ENCODE measurements around the gene L1CAM.

Gene L1CAM

GRCh38 chrX:153922932-153923857, 37.2 kb upstream of the L1CAM start:
- no peak for DNase-seq

- no peak for DNase-seq
Observed at GRCh38 chrX:153921511-153922446, 35.8 kb upstream of the L1CAM start.

- no peak for DNase-seq
Observed at GRCh38 chrX:153921070-153921469, 35.1 kb upstream of the L1CAM start.

GRCh38 chrX:153920546-153920945, 34.6 kb upstream of the L1CAM start:
- DNase-seq: no peak

- no peak for DNase-seq
Observed at GRCh38 chrX:153919281-153919680, 33.3 kb upstream of the L1CAM start.

DNA sequence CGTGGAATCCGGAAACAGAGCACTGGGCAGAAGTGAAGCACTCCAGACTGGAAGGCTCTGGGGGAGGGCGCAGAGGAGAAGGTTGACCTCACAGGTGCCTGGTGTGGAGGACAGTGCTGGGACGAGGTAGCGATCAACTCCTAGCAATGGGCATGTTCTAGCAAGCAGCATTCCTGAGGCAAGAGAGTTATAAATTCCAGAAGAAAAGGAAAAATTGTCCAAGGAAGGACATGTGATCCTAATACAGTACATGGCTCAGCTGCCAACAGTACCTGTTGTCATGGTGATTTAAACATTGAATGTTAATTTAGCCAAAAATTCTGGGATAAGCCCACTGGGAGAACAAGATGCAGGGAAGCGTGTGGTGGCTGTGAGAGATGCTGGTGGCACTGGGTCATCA, 31.9 kb upstream of the L1CAM start:
- no peak for DNase-seq

GRCh38 chrX:153913701-153914100, 27.7 kb upstream of the L1CAM start:
- no peak for DNase-seq

GRCh38 chrX:153913211-153913610, 27.2 kb upstream of the L1CAM start:
- no peak for DNase-seq

- no peak for DNase-seq
Observed at GRCh38 chrX:153911798-153912197, 25.8 kb upstream of the L1CAM start.

- DNase-seq: no peak
Observed at GRCh38 chrX:153910446-153910845, 24.5 kb upstream of the L1CAM start.

DNA sequence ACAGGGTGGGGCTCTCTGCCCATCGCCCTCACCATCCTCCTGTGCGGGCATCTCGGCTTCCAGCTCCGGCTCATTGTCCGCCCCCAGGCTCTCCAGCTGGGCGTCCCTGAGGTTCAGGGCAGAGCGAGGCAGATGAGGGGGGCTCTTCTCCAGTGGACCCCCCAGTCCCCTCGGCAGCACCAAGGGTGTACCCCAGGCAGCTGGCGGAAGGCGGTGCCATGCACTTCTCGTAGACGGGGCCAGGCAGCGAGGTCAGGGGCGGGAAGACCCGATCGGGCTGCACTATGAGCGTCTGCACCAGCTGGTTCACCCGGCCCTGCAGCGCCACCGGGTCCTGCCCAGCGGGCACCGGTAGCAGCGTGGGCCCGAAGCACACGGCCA, 24.0 kb upstream of the L1CAM start:
- no peak for DNase-seq

DNA sequence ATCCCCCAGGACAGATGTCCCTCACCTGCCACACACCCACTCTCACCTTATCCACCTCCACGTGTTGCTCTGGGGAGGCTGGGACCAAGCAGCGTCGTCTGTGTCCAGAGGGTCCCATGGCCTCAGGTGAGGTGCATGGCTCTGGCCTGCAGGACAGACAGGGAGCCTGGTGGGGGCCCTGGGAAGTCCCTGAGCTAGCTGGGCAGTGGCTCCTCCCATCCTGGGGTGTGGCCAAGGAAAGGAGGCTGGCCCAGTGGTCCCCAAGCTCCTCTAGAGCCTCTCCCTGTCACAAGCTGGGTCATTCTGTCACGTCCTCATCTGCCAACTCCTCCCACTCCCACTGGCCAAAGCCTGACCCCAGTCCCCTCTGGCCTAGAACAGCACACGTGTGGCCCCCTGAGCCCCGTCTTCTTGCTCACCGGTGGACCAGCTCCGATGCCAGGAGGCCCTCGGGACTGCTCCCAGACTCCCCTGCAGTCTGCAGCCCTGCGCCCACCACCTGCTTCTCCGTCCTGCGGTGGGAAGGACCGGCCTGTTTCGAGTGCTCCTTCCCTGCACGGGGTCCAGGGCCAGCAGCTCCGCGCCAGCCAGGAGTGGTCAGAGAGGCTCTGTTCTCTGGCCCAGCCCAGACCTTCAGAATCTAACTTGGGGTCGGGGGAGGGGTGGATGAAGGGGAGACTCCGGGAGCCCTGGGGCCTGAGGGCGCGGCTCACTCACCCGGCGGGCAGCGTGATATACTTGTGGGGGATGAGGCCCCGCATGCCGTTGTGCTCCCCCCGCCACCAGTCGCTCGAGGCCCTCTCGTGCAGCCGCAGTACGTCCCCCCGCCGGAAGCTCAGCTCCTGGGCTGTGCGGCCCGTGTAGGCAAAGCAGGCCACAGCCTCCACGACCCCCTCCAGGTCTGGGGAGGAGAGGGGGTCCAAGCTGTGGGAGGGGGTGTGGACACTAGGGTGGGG, 23.3 kb upstream of the L1CAM start:
- DNase-seq: no peak

DNA sequence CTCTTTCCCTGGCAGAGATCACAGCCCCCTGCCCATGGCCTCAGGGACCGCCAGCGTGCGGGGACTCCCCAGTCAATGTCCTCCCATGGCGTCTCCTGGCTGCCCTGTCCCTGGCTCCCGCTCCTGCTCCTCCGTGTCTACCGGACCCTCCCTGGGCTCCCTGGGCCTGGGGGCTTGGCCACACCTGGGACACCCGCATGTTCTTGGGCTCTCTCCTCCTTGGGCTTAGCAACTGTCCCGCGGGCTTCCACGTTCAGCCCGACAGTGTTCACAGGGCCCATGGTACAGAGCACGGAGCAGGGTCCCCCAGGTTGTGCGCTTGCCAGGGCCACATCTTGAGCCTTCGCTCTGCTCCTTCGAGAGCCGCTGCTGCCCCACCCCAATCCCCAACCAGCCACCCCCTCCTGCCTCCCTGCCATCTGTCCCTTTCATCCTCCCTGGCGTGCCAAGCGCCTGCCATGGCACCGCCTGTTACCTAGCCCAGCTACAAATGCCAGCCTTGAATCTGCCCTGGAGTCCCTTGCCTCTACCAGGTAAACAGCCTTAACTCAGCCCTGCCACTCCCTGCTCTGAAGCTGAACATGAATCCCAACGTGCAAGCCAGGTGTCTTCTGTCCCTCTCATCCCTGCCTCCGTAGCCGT, 22.4 kb upstream of the L1CAM start:
- no peak for DNase-seq

- no peak for DNase-seq
Observed at GRCh38 chrX:153907456-153907855, 21.5 kb upstream of the L1CAM start.

DNA sequence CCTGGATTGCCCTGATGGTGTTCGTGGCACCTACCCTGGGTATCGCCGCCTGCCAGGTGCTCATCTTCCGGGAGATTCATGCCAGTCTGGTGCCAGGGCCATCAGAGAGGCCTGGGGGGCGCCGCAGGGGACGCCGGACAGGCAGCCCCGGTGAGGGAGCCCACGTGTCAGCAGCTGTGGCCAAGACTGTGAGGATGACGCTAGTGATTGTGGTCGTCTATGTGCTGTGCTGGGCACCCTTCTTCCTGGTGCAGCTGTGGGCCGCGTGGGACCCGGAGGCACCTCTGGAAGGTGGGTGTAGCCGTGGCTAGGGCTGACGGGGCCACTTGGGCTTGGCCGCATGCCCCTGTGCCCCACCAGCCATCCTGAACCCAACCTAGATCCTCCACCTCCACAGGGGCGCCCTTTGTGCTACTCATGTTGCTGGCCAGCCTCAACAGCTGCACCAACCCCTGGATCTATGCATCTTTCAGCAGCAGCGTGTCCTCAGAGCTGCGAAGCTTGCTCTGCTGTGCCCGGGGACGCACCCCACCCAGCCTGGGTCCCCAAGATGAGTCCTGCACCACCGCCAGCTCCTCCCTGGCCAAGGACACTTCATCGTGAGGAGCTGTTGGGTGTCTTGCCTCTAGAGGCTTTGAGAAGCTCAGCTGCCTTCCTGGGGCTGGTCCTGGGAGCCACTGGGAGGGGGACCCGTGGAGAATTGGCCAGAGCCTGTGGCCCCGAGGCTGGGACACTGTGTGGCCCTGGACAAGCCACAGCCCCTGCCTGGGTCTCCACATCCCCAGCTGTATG, 20.3 kb upstream of the L1CAM start:
- DNase-seq: no peak

GRCh38 chrX:153905481-153906095, 19.6 kb upstream of the L1CAM start:
- DNase-seq: no peak

- no peak for DNase-seq
Observed at GRCh38 chrX:153903991-153904957, 18.3 kb upstream of the L1CAM start, which contains the start of gene AVPR2. Gene AVPR2 (plus strand): TSS chrX:153904673. CDS start chrX:153905146, 473 bp downstream.

DNA sequence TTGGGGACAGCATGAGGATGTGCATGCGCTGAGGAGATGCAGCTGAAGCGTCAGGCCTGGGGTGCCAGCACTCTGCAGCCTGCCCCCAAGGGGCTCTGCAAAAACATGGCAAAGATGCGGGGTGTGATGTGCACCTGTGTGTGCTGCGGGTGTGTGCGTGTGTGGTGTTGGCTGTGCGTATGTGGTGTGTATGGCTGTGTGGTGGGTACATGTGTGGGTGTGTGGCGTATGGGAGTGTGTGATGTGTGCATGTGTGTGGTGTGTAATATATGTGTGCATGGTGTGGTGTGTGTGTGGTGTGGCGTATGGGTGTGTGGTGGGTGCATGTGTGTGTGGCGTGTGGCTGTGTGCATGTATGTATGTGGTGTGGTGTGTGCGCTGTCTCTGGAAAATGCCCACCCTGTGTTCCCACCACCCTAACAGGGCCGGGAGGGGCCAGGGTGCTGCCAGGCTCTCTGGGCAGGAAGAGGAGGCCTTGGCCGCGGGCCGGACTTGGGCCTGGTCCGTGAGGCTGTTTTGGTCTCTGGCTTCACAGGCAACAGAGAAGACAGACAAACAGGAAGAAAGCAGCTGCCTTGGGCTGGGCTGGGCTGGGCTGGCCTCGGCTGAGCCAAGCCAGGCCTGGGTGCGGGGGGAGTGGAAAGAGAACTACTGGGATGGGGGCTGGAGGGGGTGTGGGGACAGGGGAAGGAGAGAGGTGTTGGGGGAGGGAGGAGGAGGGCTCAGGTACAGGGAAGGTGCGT, 17.4 kb upstream of the L1CAM start:
- DNase-seq: no peak

DNA sequence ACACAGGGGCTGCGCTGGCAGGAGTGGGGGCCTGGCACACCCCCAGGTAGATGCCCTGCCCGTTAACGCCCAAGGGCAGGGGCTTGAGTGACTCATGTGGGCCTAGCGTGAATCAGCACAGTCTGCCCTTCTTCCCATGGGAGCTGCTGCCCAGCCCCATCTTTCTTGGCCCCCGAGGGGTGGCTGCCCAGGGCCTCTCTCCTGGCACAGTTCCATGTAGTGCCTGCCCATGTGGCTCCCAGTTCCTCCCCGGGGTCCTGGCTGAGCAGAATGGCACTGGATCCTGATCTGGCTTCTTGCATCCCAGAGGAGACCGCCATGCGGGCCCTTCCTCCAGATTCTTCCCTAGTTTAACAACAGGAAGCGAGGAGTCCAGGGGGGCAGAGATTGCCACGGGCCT, 16.4 kb upstream of the L1CAM start:
- no peak for DNase-seq
